ENCODE results near the gene ANKFN1.

- TF ChIP-seq CTCF (IDR thresholded peaks at IDR 0.05; ENCODE audit: insufficient read depth, low read length, poor library complexity, severe bottlenecking), result no peak
- TF ChIP-seq EZH2phosphoT487 (conservative IDR thresholded peaks at IDR 0.05; ENCODE audit: low read length), result no peak
These were observed 116.5 kb downstream of the ANKFN1 start for GRCh38 chr17:56269556-56270389.

Data from SU-DHL-6 (cell line).